GM13977 (cell line): ENCODE results near the gene DNAJC1.

Experiments used
- DNase-seq: peaks from one replicate; pipeline ENCODE4 v3.0.0; 2012; ENCODE audit warnings: low spot score
- CTCF ChIP-seq: IDR thresholded peaks from 2 replicates; pipeline ENCODE4 v1.5.1; 2012; ENCODE audit warnings: mild to moderate bottlenecking, control low read depth; ENCODE audit not compliant: insufficient read depth; ENCODE audit errors: extremely low read depth, missing control alignments
- in situ Hi-C: fragments of 300-500 bp; cut with MboI; formaldehyde crosslinking; loops from one replicate; pipeline ENCODE4 v1.12.0; 2022; ENCODE audit warnings: low sequenced_read_pairs, low pct_unique_long_range_greater_than_20kb, mixed read lengths, inconsistent platforms; ENCODE audit not compliant: unreplicated experiment

Gene DNAJC1

GRCh38 chr10:21904930-21905329 is 98.6 kb downstream of the DNAJC1 start:
- no peak for DNase-seq
- in situ Hi-C loops: no loop called here
- no peak for TF ChIP-seq CTCF

- no peak for TF ChIP-seq CTCF
- in situ Hi-C loops: no loop called here
- no peak for DNase-seq
Measured at GRCh38 chr10:21899736-21900135, 103.8 kb downstream of the DNAJC1 start.

GRCh38 chr10:21895932-21896331 is 107.6 kb downstream of the DNAJC1 start:
- DNase-seq: no peak
- in situ Hi-C loops: no loop called here
- TF ChIP-seq CTCF: no peak

- in situ Hi-C loops: no loop called here
- DNase-seq: no peak
- TF ChIP-seq CTCF: no peak
Measured at GRCh38 chr10:21894648-21895342, 108.7 kb downstream of the DNAJC1 start.

GRCh38 chr10:21891439-21891838 is 112.1 kb downstream of the DNAJC1 start:
- TF ChIP-seq CTCF: no peak
- DNase-seq: no peak
- in situ Hi-C loops: no loop called here

- no peak for TF ChIP-seq CTCF
- in situ Hi-C loops: no loop called here
- DNase-seq: no peak
Measured at GRCh38 chr10:21889477-21890275, 113.9 kb downstream of the DNAJC1 start.
